Epithelial cell of umbilical artery (primary cell): ENCODE data around the gene C5. TPM values are rescaled to one million over a fixed set of nuclear protein-coding genes. Genes with fewer than 3 reads are reported as not detected.

ENCODE experiments used
- total RNA-seq: library from RNA; depleted of rRNA; stranded (reverse); fragments of >200 nt; gene quantifications from 2 replicates; pipeline ENCODE4 v1.2.3, GENCODE V29; 2014

C5 gene
- 2.3 TPM in 2 replicates for total RNA-seq

DNA sequence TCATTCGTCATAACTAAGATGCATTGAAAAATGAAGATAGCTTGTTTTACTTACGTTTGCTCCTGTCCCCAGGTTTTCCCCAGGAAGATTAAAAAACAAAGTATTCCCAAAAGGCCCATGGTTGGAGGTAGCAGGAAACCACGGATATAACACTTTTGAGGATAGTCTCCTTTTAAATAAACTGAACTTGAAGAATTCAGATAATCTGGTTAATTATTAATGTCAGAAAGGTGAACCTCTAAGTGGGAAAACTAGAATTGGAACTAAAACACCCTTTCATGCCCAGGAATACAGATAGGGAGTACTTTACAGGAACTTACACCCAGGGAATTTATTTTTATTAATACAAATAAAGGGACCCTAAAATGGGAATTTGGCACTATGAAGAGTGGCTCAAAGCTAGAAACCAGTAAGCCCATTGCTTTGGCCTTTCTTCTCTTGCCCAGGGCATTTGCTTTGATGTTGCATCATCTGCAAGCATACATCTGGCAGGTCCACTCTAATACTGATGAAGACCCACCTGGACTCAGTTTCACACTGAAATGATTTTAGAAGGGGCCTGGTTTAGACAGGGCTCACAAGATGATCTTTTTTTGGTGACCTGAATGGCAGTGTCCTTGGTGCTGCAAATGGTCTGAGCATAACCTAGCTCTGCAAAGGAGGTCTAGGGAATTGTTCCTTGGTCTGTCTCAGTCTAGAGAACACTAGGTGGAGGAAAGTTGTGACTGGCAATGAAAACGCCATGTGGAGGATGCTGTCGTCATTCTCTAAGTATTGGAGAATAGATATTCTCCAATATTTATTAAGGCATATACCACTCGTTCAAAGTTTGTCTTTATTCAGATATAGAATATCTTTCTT lies at the start of gene C5:
Gene C5 (minus strand): TSS at position 148 of the 861 bp plus-strand sequence. CDS start 29 bp downstream, at position 119.

GRCh38 chr9:121074370-121075250 lies 24.5 kb upstream of the C5 start, which contains the start of gene CNTRL:
TSS of gene CNTRL (plus strand) at chr9:121074955. CDS start at chr9:121088327, 13,372 bp downstream.

DNA sequence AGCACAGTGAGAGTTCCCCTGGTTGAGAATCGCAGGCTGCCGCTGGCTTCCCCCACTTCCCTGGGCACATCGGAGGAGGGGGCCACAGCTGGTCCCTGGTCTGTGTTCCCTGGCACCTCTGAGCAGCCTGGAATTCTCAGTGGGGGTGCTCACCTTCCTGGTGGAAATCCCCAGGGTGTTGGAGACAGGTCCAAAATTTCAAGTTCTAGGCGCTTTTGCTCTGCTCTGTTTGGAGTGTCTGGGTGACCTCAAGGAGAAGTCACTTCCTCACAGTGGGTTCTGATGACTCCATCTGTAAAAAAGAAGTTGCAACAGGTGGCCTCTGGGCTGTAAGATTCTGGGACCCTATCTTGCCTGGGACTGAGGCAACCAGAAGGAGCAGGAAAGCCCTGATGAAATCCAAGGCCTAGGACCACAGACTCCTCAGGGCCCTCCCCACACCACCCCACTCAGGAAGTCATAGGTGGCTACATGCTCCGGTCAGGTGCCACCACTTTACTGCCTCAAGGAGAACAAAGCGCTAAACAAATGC lies 123.6 kb downstream of the C5 start, which contains the start of gene TRAF1:
Gene TRAF1 (minus strand): TSS at position 400 of the 532 bp plus-strand sequence. CDS start 721 bp downstream, outside the sequence.

Other genes with a start within 250 kb of the C5 start
- 26.3 and 27.3 TPM in 2 replicates for gene PSMD5, start 207.4 kb downstream of the C5 start, total RNA-seq
- 39.3 and 60.3 TPM in 2 replicates for gene PHF19, start 173.1 kb downstream of the C5 start, total RNA-seq
- 1.3 and 3.8 TPM in 2 replicates for gene TRAF1, start 123.5 kb downstream of the C5 start, total RNA-seq
- gene CNTRL, start 24.7 kb upstream of the C5 start, total RNA-seq, result 7.1 and 13.4 TPM in 2 replicates
- gene RAB14, start 151.6 kb upstream of the C5 start, total RNA-seq, result 27.9 and 31.2 TPM in 2 replicates
- gene GSN, start 217.9 kb upstream of the C5 start, total RNA-seq, result 195 and 201 TPM in 2 replicates